H9 (cell line): ENCODE results near the gene THSD4. TPM values are rescaled to one million over a fixed set of nuclear protein-coding genes. Genes with fewer than 3 reads are reported as not detected.
A peak's percentile ranks its signal among the peaks of the same experiment; 100 is the strongest.

Source experiments
- DNase-seq: peaks from one replicate; pipeline ENCODE4 v3.0.0-alpha.2; 2017
- H2AFZ ChIP-seq: one replicate; pipeline ENCODE4 v1.6.1; 2013; ENCODE audit warnings: mild to moderate bottlenecking, low read length, control low read depth, moderate library complexity
- H2AK5ac ChIP-seq: 2 replicates; pipeline ENCODE4 v1.6.1; 2013; ENCODE audit warnings: low read length, control low read depth, mixed read lengths; ENCODE audit not compliant: insufficient read length
- H2BK120ac ChIP-seq: one replicate; pipeline ENCODE4 v1.6.1; 2013; ENCODE audit warnings: low read depth, mild to moderate bottlenecking, low read length, control low read depth, inconsistent platforms; ENCODE audit not compliant: poor library complexity, severe bottlenecking
- H2BK12ac ChIP-seq: 2 replicates; pipeline ENCODE4 v1.6.1; 2013; ENCODE audit warnings: low read length, control low read depth, mixed read lengths, low read depth; ENCODE audit not compliant: insufficient read length
- H2BK15ac ChIP-seq: 2 replicates; pipeline ENCODE4 v1.6.1; 2013; ENCODE audit warnings: low read depth, low read length, control low read depth
- H2BK20ac ChIP-seq: one replicate; pipeline ENCODE4 v1.6.1; 2013; ENCODE audit warnings: low read depth, mild to moderate bottlenecking, low read length, control low read depth, inconsistent platforms; ENCODE audit not compliant: poor library complexity, severe bottlenecking
- H2BK5ac ChIP-seq: 2 replicates; pipeline ENCODE4 v1.6.1; 2013; ENCODE audit warnings: low read length, control low read depth, mixed read lengths; ENCODE audit not compliant: insufficient read length
- H3K14ac ChIP-seq: 2 replicates; pipeline ENCODE4 v1.6.1; 2013; ENCODE audit warnings: low read length, control low read depth; ENCODE audit not compliant: insufficient read depth
- H3K18ac ChIP-seq: 2 replicates; pipeline ENCODE4 v1.6.1; 2013; ENCODE audit warnings: low read depth, mild to moderate bottlenecking, mixed read lengths, low read length, control low read depth; ENCODE audit not compliant: insufficient read length
- H3K23ac ChIP-seq: 2 replicates; pipeline ENCODE4 v1.6.1; 2013; ENCODE audit warnings: low read length, control low read depth, mixed read lengths, low read depth; ENCODE audit not compliant: insufficient read length
- H3K23me2 ChIP-seq: 2 replicates; pipeline ENCODE4 v1.6.1; 2013; ENCODE audit warnings: low read depth, mild to moderate bottlenecking, mixed read lengths, low read length, control low read depth; ENCODE audit not compliant: insufficient read length, poor library complexity, severe bottlenecking
- H3K27ac ChIP-seq: 2 replicates; pipeline ENCODE4 v1.5.1; 2013; ENCODE audit warnings: low read length, control low read depth, mixed read lengths, low read depth; ENCODE audit not compliant: insufficient read length
- H3K27me3 ChIP-seq: 2 replicates; pipeline ENCODE4 v1.6.1; 2013; ENCODE audit warnings: low read length, control low read depth, inconsistent platforms; ENCODE audit not compliant: insufficient read depth
- H3K4ac ChIP-seq: 2 replicates; pipeline ENCODE4 v1.6.1; 2013; ENCODE audit warnings: low read depth, mild to moderate bottlenecking, control low read depth, inconsistent platforms, low read length, moderate library complexity
- H3K4me1 ChIP-seq: 2 replicates; pipeline ENCODE4 v1.6.1; 2013; ENCODE audit warnings: low read length, control low read depth, inconsistent platforms; ENCODE audit not compliant: insufficient read depth
- H3K4me2 ChIP-seq: 2 replicates; pipeline ENCODE4 v1.6.1; 2013; ENCODE audit warnings: low read length, control low read depth, mixed read lengths; ENCODE audit not compliant: insufficient read length, insufficient read depth
- H3K56ac ChIP-seq: 2 replicates; pipeline ENCODE4 v1.6.1; 2013; ENCODE audit warnings: low read depth, mild to moderate bottlenecking, mixed read lengths, low read length, control low read depth; ENCODE audit not compliant: insufficient read length
- H3K79me1 ChIP-seq: 2 replicates; pipeline ENCODE4 v1.6.1; 2013; ENCODE audit warnings: low read depth, mild to moderate bottlenecking, moderate library complexity, low read length, control low read depth, inconsistent platforms; ENCODE audit not compliant: insufficient read depth, poor library complexity, severe bottlenecking
- H3K79me2 ChIP-seq: 2 replicates; pipeline ENCODE4 v1.6.1; 2013; ENCODE audit warnings: low read length, control low read depth, inconsistent platforms; ENCODE audit not compliant: insufficient read depth
- H3K9ac ChIP-seq: 2 replicates; pipeline ENCODE4 v1.6.1; 2013; ENCODE audit warnings: low read length, control low read depth, mixed read lengths; ENCODE audit not compliant: insufficient read length; ENCODE audit errors: extremely low read depth
- H3K9me3 ChIP-seq: one replicate; pipeline ENCODE4 v1.6.1; 2013; ENCODE audit warnings: low read depth, low read length, inconsistent platforms; ENCODE audit not compliant: control insufficient read depth
- H3T11ph ChIP-seq: one replicate; pipeline ENCODE4 v1.6.1; 2013; ENCODE audit warnings: mild to moderate bottlenecking, low read length, control low read depth, inconsistent platforms
- H4K20me1 ChIP-seq: one replicate; pipeline ENCODE4 v1.6.1; 2013; ENCODE audit not compliant: control insufficient read depth, insufficient read length, insufficient read depth
- H4K5ac ChIP-seq: 2 replicates; pipeline ENCODE4 v1.6.1; 2013; ENCODE audit warnings: low read depth, mild to moderate bottlenecking, mixed read lengths, low read length, control low read depth; ENCODE audit not compliant: insufficient read length
- H4K8ac ChIP-seq: replicated peaks from 2 replicates; pipeline ENCODE4 v1.6.1; 2013; ENCODE audit warnings: low read length, control low read depth, mixed read lengths, low read depth; ENCODE audit not compliant: insufficient read length
- H4K91ac ChIP-seq: 2 replicates; pipeline ENCODE4 v1.6.1; 2013; ENCODE audit warnings: low read depth, mild to moderate bottlenecking, moderate library complexity, mixed read lengths, low read length, control low read depth; ENCODE audit not compliant: insufficient read length
- H3K27ac Mint-ChIP-seq, 3 experiments: 2 replicates in 2 of 3; 3 replicates in 1 of 3; pipeline ENCODE4 v1.8.0; 2020 to 2021; ENCODE audit warnings: mixed read lengths in 3 of 3, mild to moderate bottlenecking in 1 of 3, moderate library complexity in 1 of 3
- H3K27me3 Mint-ChIP-seq: 2 replicates; pipeline ENCODE4 v1.8.0; 2021; ENCODE audit warnings: low read depth, mild to moderate bottlenecking, moderate library complexity, mixed read lengths
- H3K36me3 Mint-ChIP-seq, 3 experiments: 2 replicates in 2 of 3; 3 replicates in 1 of 3; pipeline ENCODE4 v1.8.0; 2020 to 2021; ENCODE audit warnings: low read depth in 3 of 3, mixed read lengths in 3 of 3; ENCODE audit not compliant: insufficient read depth in 1 of 3
- H3K4me1 Mint-ChIP-seq, 2 experiments: 2 replicates each; pipeline ENCODE4 v1.8.0; 2020; ENCODE audit warnings: mixed read lengths in 2 of 2
- H3K4me3 Mint-ChIP-seq, 2 experiments: 2 replicates in 1 of 2; 3 replicates in 1 of 2; pipeline ENCODE4 v1.8.0; 2020 to 2021; ENCODE audit warnings: mild to moderate bottlenecking in 2 of 2, mixed read lengths in 2 of 2, moderate library complexity in 1 of 2
- H3K9me3 Mint-ChIP-seq, 2 experiments: 2 replicates in 1 of 2; 3 replicates in 1 of 2; pipeline ENCODE4 v1.8.0; 2020; ENCODE audit warnings: mild to moderate bottlenecking in 2 of 2, mixed read lengths in 2 of 2, moderate library complexity in 1 of 2
- CTCF ChIP-seq: fragments of 200-600 bp; sonication (generic); conservative IDR thresholded peaks from 3 replicates; pipeline ENCODE4 v1.8.0; 2021; ENCODE audit warnings: antibody characterized with exemption, mild to moderate bottlenecking
- WGBS: extraction: QIAGEN DNeasy Blood & Tissue Kit; methylation state at CpG from one replicate; pipeline ENCODE4 v1.1.7; 2013; ENCODE audit warnings: missing lambda C conversion rate, low lambda C conversion rate, mixed read lengths; ENCODE audit not compliant: insufficient read length; ENCODE audit errors: extremely low coverage; 5-methylcytosine and 5-hydroxymethylcytosine counted together
- total RNA-seq: library from RNA; stranded (reverse); gene quantifications from 2 replicates; pipeline ENCODE4 v1.2.1, GENCODE V29; 2021

The THSD4 gene
- total RNA-seq, 1 experiment from 2014 or later = 5.5 TPM

DNA sequence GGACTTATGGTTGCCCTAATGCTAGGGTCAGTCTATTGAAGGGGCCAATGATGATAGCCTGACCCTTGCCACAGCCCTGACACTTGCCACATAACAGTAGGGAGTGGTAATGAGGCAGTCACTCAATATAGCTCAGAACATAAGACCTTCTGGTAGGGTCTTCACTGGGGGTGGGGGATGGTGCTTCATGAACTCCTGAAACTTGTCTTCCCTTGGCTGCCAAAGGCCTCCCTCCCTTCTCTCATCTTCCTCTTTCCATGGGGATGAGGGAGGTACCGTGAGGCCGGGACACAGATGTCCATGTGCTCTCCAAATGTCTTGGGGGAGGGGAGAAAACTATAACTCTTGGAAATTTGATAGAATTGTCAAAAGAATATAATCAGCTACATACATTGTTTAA is 21.1 kb upstream of the THSD4 start:
- no peak overlapping the region for H2BK5ac ChIP-seq
- H4K20me1 ChIP-seq = no peaks in the 10 kb centered on the region
- H2BK120ac ChIP-seq = no peak overlapping the region
- H3K4me1 ChIP-seq = no peaks in the 10 kb centered on the region
- no peak overlapping the region for H3K14ac ChIP-seq
- no CpG with 5 or more reads among the region's 2 CpGs for WGBS
- no peaks in the 10 kb centered on the region for H3K23me2 ChIP-seq
- no peak overlapping the region for H3K4ac ChIP-seq
- H4K91ac ChIP-seq = no peak overlapping the region
- H4K8ac ChIP-seq = no peak overlapping the region
- no peak overlapping the region for H2AK5ac ChIP-seq
- no peak overlapping the region for H3K23ac ChIP-seq
- no peaks in the 10 kb centered on the region for H3K79me2 ChIP-seq
- H2AFZ ChIP-seq = no peak overlapping the region
- no peak overlapping the region for H2BK12ac ChIP-seq
- H3K27me3 ChIP-seq = no peaks in the 10 kb centered on the region
- no peak overlapping the region for H3K4me2 ChIP-seq
- H3K9me3 ChIP-seq = no peaks in the 10 kb centered on the region
- TF ChIP-seq CTCF = no peak
- Mint-ChIP-seq H3K4me3 (no peak overlapping the region), H3K27ac (peak overlapping the region in 1 of 3 experiments; percentile 62; a peak in 1 of 7 replicates), H3K27me3 (peaks cover 47% of the 10 kb centered on the region), H3K9me3 (peaks cover 0 to under 1% of the 10 kb centered on the region in 2 experiments; a peak in 1 of 5 replicates), H3K36me3 (no peaks in the 10 kb centered on the region), H3K4me1 (no peaks in the 10 kb centered on the region; a peak in 1 of 4 replicates)
- H3T11ph ChIP-seq = no peak overlapping the region
- no peak overlapping the region for H4K5ac ChIP-seq
- no peak overlapping the region for H3K9ac ChIP-seq
- no peaks in the 10 kb centered on the region for H3K79me1 ChIP-seq
- H3K56ac ChIP-seq = no peak overlapping the region
- no peak for DNase-seq
- H3K27ac ChIP-seq = no peak overlapping the region
- no peak overlapping the region for H2BK20ac ChIP-seq
- H2BK15ac ChIP-seq = no peak overlapping the region
- no peak overlapping the region for H3K18ac ChIP-seq
